ENCODE results near the gene USP22. TPM values are rescaled to one million over a fixed set of nuclear protein-coding genes. Genes with fewer than 3 reads are reported as not detected.

USP22 gene
- polyA plus RNA-seq, 3 donors from 2014 or later = 9.6 to 31.7 (median 21.4) TPM

- H3K9me3 Mint-ChIP-seq = no peaks in the 10 kb centered on the region
- H3K27me3 Mint-ChIP-seq (ENCODE audit: low read depth in 3 of 3) = peaks cover 0 to 2% (median 2%) of the 10 kb centered on the region in 3 donors
- H3K27ac Mint-ChIP-seq = no peak overlapping the region
- peaks cover 2 to 8% of the 10 kb centered on the region in 2 donors for H3K4me1 Mint-ChIP-seq
- no peak for DNase-seq
- peaks cover 9 to 45% (median 27%) of the 10 kb centered on the region in 3 donors for H3K36me3 Mint-ChIP-seq
- H3K4me3 Mint-ChIP-seq = no peak overlapping the region
Measured at GRCh38 chr17:21008160-21008915, 34.5 kb downstream of the USP22 start.

GRCh38 chr17:21007646-21008045, 35.2 kb downstream of the USP22 start:
- no peaks in the 10 kb centered on the region for H3K9me3 Mint-ChIP-seq
- H3K4me1 Mint-ChIP-seq = peaks cover 2 to 8% of the 10 kb centered on the region in 2 donors
- peak overlapping the region in 2 of 6 donors; percentile 10 to 46 for H3K27ac Mint-ChIP-seq
- H3K36me3 Mint-ChIP-seq = peaks cover 9 to 43% (median 24%) of the 10 kb centered on the region in 3 donors
- peaks cover 0 to 2% (median 1%) of the 10 kb centered on the region in 3 donors for H3K27me3 Mint-ChIP-seq (ENCODE audit: low read depth in 3 of 3)
- no peak for DNase-seq
- no peak overlapping the region for H3K4me3 Mint-ChIP-seq

- Mint-ChIP-seq H3K27ac (peak overlapping the region in 2 of 6 donors; percentile 50 to 62), H3K36me3 (peaks cover 17 to 44% (median 25%) of the 10 kb centered on the region in 3 donors), H3K9me3 (no peaks in the 10 kb centered on the region), H3K4me3 (no peak overlapping the region), H3K4me1 (peaks cover 8 to 12% of the 10 kb centered on the region in 2 donors), H3K27me3 (ENCODE audit: low read depth in 3 of 3) (peaks cover 0 to 3% (median 2%) of the 10 kb centered on the region in 3 donors)
- DNase-seq = no peak
Measured at GRCh38 chr17:21005803-21006202, 37.0 kb downstream of the USP22 start.

GRCh38 chr17:21005367-21005766, 37.4 kb downstream of the USP22 start:
- H3K27me3 Mint-ChIP-seq (ENCODE audit: low read depth in 3 of 3) = peaks cover 0 to 3% (median 2%) of the 10 kb centered on the region in 3 donors
- peaks cover 6 to 9% of the 10 kb centered on the region in 2 donors for H3K4me1 Mint-ChIP-seq
- peaks cover 17 to 41% (median 22%) of the 10 kb centered on the region in 3 donors for H3K36me3 Mint-ChIP-seq
- H3K27ac Mint-ChIP-seq = peak overlapping the region in 2 of 6 donors; percentile 50 to 62
- H3K9me3 Mint-ChIP-seq = no peaks in the 10 kb centered on the region
- DNase-seq = no peak
- no peak overlapping the region for H3K4me3 Mint-ChIP-seq

GRCh38 chr17:21004016-21004930, 38.5 kb downstream of the USP22 start:
- Mint-ChIP-seq H3K27me3 (ENCODE audit: low read depth in 3 of 3) (peaks cover 0 to 3% (median 2%) of the 10 kb centered on the region in 3 donors), H3K4me1 (peaks cover 6 to 9% of the 10 kb centered on the region in 2 donors), H3K9me3 (no peaks in the 10 kb centered on the region), H3K4me3 (no peak overlapping the region), H3K36me3 (peaks cover 17 to 41% (median 22%) of the 10 kb centered on the region in 3 donors), H3K27ac (no peak overlapping the region)
- DNase-seq = no peak

- no peaks in the 10 kb centered on the region for H3K9me3 Mint-ChIP-seq
- H3K4me1 Mint-ChIP-seq = peaks cover 6 to 16% of the 10 kb centered on the region in 2 donors
- no peak overlapping the region for H3K4me3 Mint-ChIP-seq
- H3K27me3 Mint-ChIP-seq (ENCODE audit: low read depth in 3 of 3) = peaks cover 0 to 3% (median 2%) of the 10 kb centered on the region in 3 donors
- peaks cover 17 to 35% (median 22%) of the 10 kb centered on the region in 3 donors for H3K36me3 Mint-ChIP-seq
- H3K27ac Mint-ChIP-seq = peak overlapping the region in 1 of 6 donors; percentile 34
- DNase-seq = no peak
Measured at GRCh38 chr17:21003007-21003621, 39.7 kb downstream of the USP22 start.

GRCh38 chr17:21002309-21003006, 40.4 kb downstream of the USP22 start:
- H3K27ac Mint-ChIP-seq = peak overlapping the region in 2 of 6 donors; percentile 29 to 84

GRCh38 chr17:21001813-21002221, 41.0 kb downstream of the USP22 start:
- no peaks in the 10 kb centered on the region for H3K9me3 Mint-ChIP-seq
- H3K27ac Mint-ChIP-seq = peak overlapping the region; percentile 10 to 84 (median 38)
- DNase-seq = no peak
- no peak overlapping the region for H3K4me3 Mint-ChIP-seq
- peaks cover 0 to 3% (median 0%) of the 10 kb centered on the region in 3 donors for H3K27me3 Mint-ChIP-seq (ENCODE audit: low read depth in 3 of 3)
- peaks cover 6 to 16% of the 10 kb centered on the region in 2 donors for H3K4me1 Mint-ChIP-seq
- H3K36me3 Mint-ChIP-seq = peaks cover 10 to 27% (median 14%) of the 10 kb centered on the region in 3 donors

More at GRCh38 chr17:21002309-21003006, 40.4 kb downstream of the USP22 start:
- Mint-ChIP-seq H3K4me3 (no peak overlapping the region), H3K36me3 (peaks cover 17 to 34% (median 21%) of the 10 kb centered on the region in 3 donors), H3K27me3 (ENCODE audit: low read depth in 3 of 3) (peaks cover 0 to 3% (median 2%) of the 10 kb centered on the region in 3 donors), H3K9me3 (no peaks in the 10 kb centered on the region), H3K4me1 (peaks cover 6 to 16% of the 10 kb centered on the region in 2 donors)
- DNase-seq = no peak

- peaks cover 0 to 3% (median 0%) of the 10 kb centered on the region in 3 donors for H3K27me3 Mint-ChIP-seq (ENCODE audit: low read depth in 3 of 3)
- H3K4me3 Mint-ChIP-seq = no peak overlapping the region
- peak overlapping the region; percentile 10 to 84 (median 50) for H3K27ac Mint-ChIP-seq
Measured at GRCh38 chr17:21001111-21001812, 41.5 kb downstream of the USP22 start.

GRCh38 chr17:20999841-21000532, 42.8 kb downstream of the USP22 start:
- H3K4me3 Mint-ChIP-seq = no peak overlapping the region
- H3K27ac Mint-ChIP-seq = peak overlapping the region in 1 of 6 donors; percentile 23
- H3K36me3 Mint-ChIP-seq = peaks cover 8 to 11% (median 8%) of the 10 kb centered on the region in 3 donors
- DNase-seq = no peak
- H3K9me3 Mint-ChIP-seq = no peaks in the 10 kb centered on the region
- peaks cover 0 to 3% (median 0%) of the 10 kb centered on the region in 3 donors for H3K27me3 Mint-ChIP-seq (ENCODE audit: low read depth in 3 of 3)
- H3K4me1 Mint-ChIP-seq = peaks cover 6 to 16% of the 10 kb centered on the region in 2 donors

More at GRCh38 chr17:21001111-21001812, 41.5 kb downstream of the USP22 start:
- Mint-ChIP-seq H3K36me3 (peaks cover 8 to 23% (median 11%) of the 10 kb centered on the region in 3 donors), H3K4me1 (peaks cover 6 to 16% of the 10 kb centered on the region in 2 donors), H3K9me3 (no peaks in the 10 kb centered on the region)
- no peak for DNase-seq

GRCh38 chr17:20999044-20999573, 43.7 kb downstream of the USP22 start:
- Mint-ChIP-seq H3K4me3 (no peak overlapping the region), H3K4me1 (peaks cover 6 to 16% of the 10 kb centered on the region in 2 donors), H3K9me3 (no peaks in the 10 kb centered on the region), H3K36me3 (peaks cover 8 to 11% (median 8%) of the 10 kb centered on the region in 3 donors), H3K27me3 (ENCODE audit: low read depth in 3 of 3) (peaks cover 0 to 3% (median 0%) of the 10 kb centered on the region in 3 donors), H3K27ac (peak overlapping the region in 4 of 6 donors; percentile 27 to 69 (median 47))
- no peak for DNase-seq
